Body of pancreas (tissue), 4 donors: Measurements from ENCODE around the gene DCAF12.

Experiments
- CTCF ChIP-seq, 7 experiments: fragments of 450-650 bp in 4 of 7; fragments of 200-600 bp in 3 of 7; sonication (generic) in 3 of 7; IDR thresholded peaks; one replicate each; pipeline ENCODE4 v1.5.1; 2016 to 2019; ENCODE audit warnings: antibody characterized with exemption in 7 of 7
- POLR2A ChIP-seq, 3 donors: fragments of 450-650 bp; IDR thresholded peaks; one replicate each; pipeline ENCODE4 v1.6.1; 2016; ENCODE audit warnings: antibody characterized with exemption in 3 of 3, mild to moderate bottlenecking in 2 of 3

DNA sequence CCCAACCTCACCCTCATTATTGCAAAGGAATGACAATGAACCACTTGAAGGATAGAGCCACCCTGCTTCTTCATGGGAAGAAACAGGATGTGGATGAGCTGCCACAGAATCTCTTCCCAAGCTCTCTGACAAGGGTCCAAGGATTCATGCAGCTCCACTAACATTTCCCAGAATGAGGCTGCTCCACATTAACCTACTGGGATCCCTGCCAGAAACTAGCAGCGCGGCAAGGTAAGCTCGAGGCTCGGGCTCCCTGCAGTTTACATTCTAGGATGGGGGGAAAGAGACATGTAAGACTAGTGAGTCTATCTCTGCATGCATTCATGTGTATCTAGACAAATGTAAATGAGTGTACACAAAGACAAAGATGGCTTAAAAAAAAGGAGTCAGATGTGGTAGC lies 12.1 kb downstream of the DCAF12 start:
- TF ChIP-seq CTCF (IDR thresholded peaks at IDR 0.05) (no peak), POLR2A (IDR thresholded peaks at IDR 0.05) (no peak)
